ENCODE results near the gene SPTBN1.

DNA sequence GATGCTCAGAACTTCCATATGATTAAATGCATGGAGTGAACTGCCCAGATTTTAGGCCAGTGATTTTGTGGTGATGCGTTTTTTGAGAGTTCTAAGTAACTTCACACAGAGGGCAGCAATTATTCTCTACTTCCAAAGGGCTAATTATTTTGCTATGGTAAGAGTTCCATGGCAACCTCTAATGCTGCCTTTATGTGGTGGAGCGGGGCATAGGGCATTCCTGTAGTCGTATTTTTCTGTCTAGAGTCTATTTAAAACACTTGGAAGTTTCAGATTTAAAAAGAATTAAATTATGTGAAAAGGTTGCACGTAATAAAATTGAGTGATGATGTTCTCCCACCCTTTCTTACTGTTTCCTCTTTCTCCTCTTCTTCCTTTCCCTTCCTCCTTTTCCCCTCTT, 203.4 kb downstream of the SPTBN1 start:
- TF ChIP-seq, protein P1, sequence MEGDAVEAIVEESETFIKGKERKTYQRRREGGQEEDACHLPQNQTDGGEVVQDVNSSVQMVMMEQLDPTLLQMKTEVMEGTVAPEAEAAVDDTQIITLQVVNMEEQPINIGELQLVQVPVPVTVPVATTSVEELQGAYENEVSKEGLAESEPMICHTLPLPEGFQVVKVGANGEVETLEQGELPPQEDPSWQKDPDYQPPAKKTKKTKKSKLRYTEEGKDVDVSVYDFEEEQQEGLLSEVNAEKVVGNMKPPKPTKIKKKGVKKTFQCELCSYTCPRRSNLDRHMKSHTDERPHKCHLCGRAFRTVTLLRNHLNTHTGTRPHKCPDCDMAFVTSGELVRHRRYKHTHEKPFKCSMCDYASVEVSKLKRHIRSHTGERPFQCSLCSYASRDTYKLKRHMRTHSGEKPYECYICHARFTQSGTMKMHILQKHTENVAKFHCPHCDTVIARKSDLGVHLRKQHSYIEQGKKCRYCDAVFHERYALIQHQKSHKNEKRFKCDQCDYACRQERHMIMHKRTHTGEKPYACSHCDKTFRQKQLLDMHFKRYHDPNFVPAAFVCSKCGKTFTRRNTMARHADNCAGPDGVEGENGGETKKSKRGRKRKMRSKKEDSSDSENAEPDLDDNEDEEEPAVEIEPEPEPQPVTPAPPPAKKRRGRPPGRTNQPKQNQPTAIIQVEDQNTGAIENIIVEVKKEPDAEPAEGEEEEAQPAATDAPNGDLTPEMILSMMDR (IDR thresholded peaks at IDR 0.05), result no peak
- TF ChIP-seq, protein P2, sequence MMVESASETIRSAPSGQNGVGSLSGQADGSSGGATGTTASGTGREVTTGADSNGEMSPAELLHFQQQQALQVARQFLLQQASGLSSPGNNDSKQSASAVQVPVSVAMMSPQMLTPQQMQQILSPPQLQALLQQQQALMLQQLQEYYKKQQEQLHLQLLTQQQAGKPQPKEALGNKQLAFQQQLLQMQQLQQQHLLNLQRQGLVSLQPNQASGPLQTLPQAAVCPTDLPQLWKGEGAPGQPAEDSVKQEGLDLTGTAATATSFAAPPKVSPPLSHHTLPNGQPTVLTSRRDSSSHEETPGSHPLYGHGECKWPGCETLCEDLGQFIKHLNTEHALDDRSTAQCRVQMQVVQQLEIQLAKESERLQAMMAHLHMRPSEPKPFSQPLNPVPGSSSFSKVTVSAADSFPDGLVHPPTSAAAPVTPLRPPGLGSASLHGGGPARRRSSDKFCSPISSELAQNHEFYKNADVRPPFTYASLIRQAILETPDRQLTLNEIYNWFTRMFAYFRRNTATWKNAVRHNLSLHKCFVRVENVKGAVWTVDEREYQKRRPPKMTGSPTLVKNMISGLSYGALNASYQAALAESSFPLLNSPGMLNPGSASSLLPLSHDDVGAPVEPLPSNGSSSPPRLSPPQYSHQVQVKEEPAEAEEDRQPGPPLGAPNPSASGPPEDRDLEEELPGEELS (CRISPR knock-in tag; IDR thresholded peaks at IDR 0.05), result no peak
- TF ChIP-seq, protein P3, sequence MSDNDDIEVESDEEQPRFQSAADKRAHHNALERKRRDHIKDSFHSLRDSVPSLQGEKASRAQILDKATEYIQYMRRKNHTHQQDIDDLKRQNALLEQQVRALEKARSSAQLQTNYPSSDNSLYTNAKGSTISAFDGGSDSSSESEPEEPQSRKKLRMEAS (CRISPR knock-in tag; IDR thresholded peaks at IDR 0.05), result no peak
- TF ChIP-seq, protein P4, sequence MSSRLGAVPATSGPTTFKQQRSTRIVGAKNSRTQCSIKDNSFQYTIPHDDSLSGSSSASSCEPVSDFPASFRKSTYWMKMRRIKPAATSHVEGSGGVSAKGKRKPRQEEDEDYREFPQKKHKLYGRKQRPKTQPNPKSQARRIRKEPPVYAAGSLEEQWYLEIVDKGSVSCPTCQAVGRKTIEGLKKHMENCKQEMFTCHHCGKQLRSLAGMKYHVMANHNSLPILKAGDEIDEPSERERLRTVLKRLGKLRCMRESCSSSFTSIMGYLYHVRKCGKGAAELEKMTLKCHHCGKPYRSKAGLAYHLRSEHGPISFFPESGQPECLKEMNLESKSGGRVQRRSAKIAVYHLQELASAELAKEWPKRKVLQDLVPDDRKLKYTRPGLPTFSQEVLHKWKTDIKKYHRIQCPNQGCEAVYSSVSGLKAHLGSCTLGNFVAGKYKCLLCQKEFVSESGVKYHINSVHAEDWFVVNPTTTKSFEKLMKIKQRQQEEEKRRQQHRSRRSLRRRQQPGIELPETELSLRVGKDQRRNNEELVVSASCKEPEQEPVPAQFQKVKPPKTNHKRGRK (CRISPR knock-in tag; IDR thresholded peaks at IDR 0.05; ENCODE audit: borderline replicate concordance), result no peak

Data from WTC11 (cell line).